HAP-1 (cell line): Measurements from ENCODE around the gene ATG9B.
"Not testable (repeated sequence)": the region's sequence is repeated elsewhere in the genome, so short reads cannot be mapped to it uniquely, and the experiment has no call there.

Experiments
- DNase-seq, 2 experiments: peaks; one replicate each; pipeline ENCODE4 v3.0.0-alpha.2; 2016 to 2020; ENCODE audit warnings: low spot score in 2 of 2
- H3K27me3 ChIP-seq: fragments of 250-450 bp; sonication (Bioruptor Pico); 2 replicates; pipeline ENCODE4 v1.5.1; 2020; ENCODE audit warnings: low read depth, mild to moderate bottlenecking, moderate library complexity
- H3K36me3 ChIP-seq: fragments of 250-450 bp; sonication (Bioruptor Pico); replicated peaks from 2 replicates; pipeline ENCODE4 v1.5.1; 2020; ENCODE audit warnings: mild to moderate bottlenecking
- H3K4me1 ChIP-seq: fragments of 250-450 bp; sonication (Bioruptor Pico); 2 replicates; pipeline ENCODE4 v1.5.1; 2020; ENCODE audit warnings: mild to moderate bottlenecking
- H3K4me3 ChIP-seq: fragments of 250-450 bp; sonication (Bioruptor Pico); 2 replicates; pipeline ENCODE4 v1.5.1; 2020; ENCODE audit warnings: mild to moderate bottlenecking, moderate library complexity
- H3K9me3 ChIP-seq: fragments of 250-450 bp; sonication (Bioruptor Pico); 2 replicates; pipeline ENCODE4 v1.5.1; 2020; ENCODE audit warnings: mild to moderate bottlenecking, moderate library complexity
- in situ Hi-C: fragments of 300-500 bp; cut with MboI; formaldehyde crosslinking; loops from 3 replicates; pipeline ENCODE4 v1.14.3; 2020; ENCODE audit warnings: low sequenced_read_pairs, inconsistent platforms, mixed read lengths

ATG9B gene

DNA sequence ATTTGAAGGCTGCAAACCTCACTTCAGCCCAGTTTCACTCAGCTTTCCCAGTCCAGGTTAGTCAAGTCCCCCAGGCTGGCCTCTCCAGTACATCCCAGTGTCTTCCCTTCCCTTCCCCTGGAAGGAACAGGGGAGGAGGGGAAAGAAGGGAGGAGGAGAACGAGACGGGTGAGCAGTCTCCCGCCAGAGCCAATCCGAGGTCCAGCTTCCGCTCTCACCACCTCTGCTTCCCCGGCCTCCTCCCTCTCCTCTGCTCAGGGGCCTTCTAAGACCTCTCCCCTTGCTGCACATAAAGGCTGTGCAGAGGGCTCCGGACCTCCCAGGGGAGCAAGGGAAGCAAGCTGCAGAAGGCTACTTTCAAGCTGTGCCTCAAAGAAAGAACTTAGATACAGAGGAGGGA lies 4.1 kb downstream of the ATG9B start:
- Histone ChIP-seq H3K4me1 (peaks cover 13% of the 10 kb centered on the region), H3K9me3 (no peaks in the 10 kb centered on the region), H3K27me3 (no peaks in the 10 kb centered on the region), H3K4me3 (no peak overlapping the region), H3K36me3 (no peaks in the 10 kb centered on the region)
- DNase-seq = peak in 1 of 2 experiments; percentile 51
- in situ Hi-C loops = no loop called here

DNA sequence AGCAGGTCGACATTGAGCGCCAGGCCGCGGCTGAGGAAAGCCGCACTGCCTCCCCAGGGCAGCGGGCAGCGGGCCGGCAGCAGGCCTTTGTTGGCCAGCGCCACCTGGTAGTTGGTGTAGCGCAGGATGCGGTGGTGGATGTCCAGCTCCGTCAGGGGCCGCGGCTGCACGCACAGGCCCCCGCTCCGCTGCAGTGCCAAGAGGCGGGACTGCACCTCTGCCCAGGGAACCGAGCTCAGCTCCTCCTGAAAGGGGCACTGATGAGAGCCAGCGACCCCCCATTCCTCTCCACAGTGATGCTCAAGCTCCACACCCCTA lies 5.2 kb downstream of the ATG9B start:
- in situ Hi-C loops = no loop called here
- DNase-seq = no peak
- H3K4me1 ChIP-seq = peaks cover 13% of the 10 kb centered on the region
- no peak overlapping the region for H3K4me3 ChIP-seq
- no peaks in the 10 kb centered on the region for H3K9me3 ChIP-seq
- H3K36me3 ChIP-seq = no peaks in the 10 kb centered on the region
- H3K27me3 ChIP-seq = no peaks in the 10 kb centered on the region

DNA sequence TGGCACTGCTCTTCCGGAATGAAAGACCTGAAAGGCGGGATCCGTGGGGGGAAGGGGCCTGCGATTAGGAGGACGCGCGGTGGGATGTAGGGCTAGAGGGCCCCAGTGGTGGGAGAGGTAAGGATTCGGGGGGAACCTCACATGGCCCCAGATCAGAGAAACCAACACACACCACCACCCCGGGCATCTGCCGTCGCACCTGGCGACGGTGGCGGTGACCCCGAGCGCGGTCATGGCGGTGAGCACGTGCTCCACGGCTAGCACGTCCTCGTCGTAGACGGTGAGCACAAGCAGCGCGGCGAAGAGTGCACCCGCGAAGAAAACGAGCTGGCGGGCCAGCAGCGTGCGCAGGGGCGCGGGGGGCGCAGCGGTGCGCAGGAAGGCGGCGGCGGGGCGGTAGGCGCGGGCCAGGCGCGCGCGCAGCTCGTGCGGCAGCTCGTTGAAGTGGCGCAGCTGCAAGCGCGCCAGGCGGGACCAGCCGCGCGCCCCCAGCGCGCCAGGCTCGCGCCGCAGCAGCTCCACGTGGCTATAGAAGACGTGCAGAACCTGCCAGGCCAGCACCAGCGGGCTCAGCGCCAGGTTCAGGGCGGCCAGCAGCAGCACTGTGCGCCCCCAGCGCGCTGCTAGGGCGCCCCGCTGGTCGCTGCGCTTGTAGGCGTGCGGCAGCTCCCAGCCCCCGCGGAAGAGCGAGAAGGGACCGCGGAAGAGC lies 5.7 kb downstream of the ATG9B start:
- H3K36me3 ChIP-seq = no peaks in the 10 kb centered on the region
- H3K4me3 ChIP-seq = peak overlapping the region; percentile 23

DNA sequence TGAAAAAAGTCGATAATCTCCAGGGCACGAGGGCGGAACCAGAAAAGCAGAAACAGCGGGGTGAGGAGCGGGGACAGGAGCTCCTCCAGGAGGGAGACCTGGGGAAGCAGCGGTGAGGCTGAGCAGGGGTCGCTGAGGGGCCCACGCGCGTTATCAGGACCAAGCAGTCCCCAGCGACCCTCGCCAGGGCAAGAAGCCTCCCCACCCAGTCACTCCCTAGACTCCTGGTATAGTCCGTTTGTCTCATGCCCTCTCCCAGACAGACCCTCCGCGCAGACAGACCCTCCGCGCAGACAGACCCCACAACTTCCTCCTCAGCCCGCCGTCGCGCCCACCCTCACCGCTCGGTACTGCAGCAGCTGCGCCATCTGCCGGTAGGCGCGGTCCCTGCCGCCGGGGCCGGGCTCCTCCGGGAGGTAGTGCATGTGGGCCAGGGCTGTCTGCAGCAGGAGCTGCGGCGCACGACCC lies 6.3 kb downstream of the ATG9B start:
- peak overlapping the region; percentile 23 for H3K4me3 ChIP-seq
- H3K27me3 ChIP-seq = no peaks in the 10 kb centered on the region
- in situ Hi-C loops = no loop called here
- H3K9me3 ChIP-seq = no peaks in the 10 kb centered on the region
- peaks cover 13% of the 10 kb centered on the region for H3K4me1 ChIP-seq
- DNase-seq = peak; percentile 63 to 93
- H3K36me3 ChIP-seq = no peaks in the 10 kb centered on the region

More for the DNA sequence above, 5.7 kb downstream of the ATG9B start:
- DNase-seq = no peak
- in situ Hi-C loops = no loop called here
- no peaks in the 10 kb centered on the region for H3K27me3 ChIP-seq
- H3K4me1 ChIP-seq = peaks cover 13% of the 10 kb centered on the region
- no peaks in the 10 kb centered on the region for H3K9me3 ChIP-seq

DNA sequence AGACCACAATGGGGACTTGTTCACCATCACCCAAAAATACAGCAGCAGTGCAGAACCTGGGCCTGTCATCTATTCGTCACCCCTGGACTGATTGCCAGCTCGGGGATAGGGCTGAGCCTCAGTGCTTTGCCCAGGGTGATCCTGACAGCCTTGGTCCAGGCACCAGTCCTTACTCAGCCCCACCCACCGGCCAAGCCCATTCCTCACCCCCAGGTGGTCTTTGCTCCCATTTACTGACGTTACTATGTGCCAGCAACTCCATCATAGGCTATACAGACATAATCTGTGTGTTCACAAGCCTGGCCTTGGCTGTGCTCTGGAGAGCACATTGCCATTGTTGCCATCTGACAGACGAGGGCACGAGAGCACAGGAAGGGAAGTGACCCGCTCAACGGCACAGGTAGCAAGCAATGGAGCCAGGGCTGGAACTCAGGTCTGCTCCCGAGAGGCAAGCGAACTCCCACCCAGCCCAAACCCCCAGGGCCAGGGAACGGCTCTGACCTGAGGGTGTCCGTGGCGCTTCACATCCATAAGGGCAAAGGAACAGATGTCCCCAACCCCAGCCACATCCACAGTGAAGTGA lies 6.8 kb downstream of the ATG9B start:
- Histone ChIP-seq H3K36me3 (no peaks in the 10 kb centered on the region), H3K27me3 (no peaks in the 10 kb centered on the region), H3K9me3 (no peaks in the 10 kb centered on the region), H3K4me3 (peak overlapping the region; percentile 23), H3K4me1 (peaks cover 13% of the 10 kb centered on the region)
- DNase-seq = no peak
- in situ Hi-C loops = no loop called here

DNA sequence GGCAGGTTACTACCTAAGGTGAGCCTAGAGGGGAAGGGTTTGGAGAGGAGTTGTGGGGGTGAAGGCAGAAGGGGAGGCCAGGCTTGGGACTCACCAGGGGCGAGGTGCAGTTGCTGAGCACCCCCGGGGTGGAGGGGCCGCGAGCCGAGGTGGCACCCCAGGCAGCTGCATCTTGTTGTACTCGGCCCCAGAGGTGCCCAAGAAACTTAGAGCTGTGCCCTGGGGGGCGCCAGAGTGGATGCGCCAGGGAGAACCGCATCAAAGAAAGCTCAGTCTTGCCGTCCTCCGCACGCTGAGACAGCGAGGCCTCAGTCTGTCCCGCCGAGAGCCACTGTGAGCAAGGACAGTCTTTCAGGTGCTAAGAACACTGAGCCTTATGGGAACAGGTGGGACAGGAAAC lies 7.4 kb downstream of the ATG9B start:
- Histone ChIP-seq H3K4me1 (peaks cover 13% of the 10 kb centered on the region), H3K4me3 (0 out of 2 replicates have a peak overlapping the region, but pooled peaks have one; percentile 23), H3K36me3 (no peaks in the 10 kb centered on the region), H3K27me3 (no peaks in the 10 kb centered on the region), H3K9me3 (no peaks in the 10 kb centered on the region)
- DNase-seq = no peak
- in situ Hi-C loops = no loop called here

DNA sequence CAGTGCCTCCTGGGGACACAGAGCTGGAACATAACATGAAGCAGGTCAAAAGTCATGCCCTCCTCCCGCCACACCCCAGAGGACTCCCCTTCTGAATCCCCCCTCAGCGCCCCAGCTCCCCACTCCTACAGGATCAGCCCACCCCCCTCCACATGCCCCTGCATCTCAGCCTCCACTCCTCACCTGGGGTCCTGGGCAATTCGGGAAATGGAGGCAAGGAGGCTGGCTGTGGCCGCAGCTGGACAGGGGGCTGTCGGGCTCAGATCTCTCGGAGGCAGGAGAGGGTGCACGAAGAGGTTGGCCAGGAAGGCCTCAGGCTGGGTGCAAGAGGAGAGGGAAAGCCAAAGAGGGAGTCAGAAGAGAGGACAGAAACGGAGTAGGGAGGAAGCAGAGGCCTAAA lies 7.8 kb downstream of the ATG9B start:
- H3K4me3 ChIP-seq = no peak overlapping the region
- H3K36me3 ChIP-seq = no peaks in the 10 kb centered on the region
- H3K4me1 ChIP-seq = peaks cover 13% of the 10 kb centered on the region
- no peaks in the 10 kb centered on the region for H3K27me3 ChIP-seq
- no peak for DNase-seq
- in situ Hi-C loops = no loop called here
- no peaks in the 10 kb centered on the region for H3K9me3 ChIP-seq

DNA sequence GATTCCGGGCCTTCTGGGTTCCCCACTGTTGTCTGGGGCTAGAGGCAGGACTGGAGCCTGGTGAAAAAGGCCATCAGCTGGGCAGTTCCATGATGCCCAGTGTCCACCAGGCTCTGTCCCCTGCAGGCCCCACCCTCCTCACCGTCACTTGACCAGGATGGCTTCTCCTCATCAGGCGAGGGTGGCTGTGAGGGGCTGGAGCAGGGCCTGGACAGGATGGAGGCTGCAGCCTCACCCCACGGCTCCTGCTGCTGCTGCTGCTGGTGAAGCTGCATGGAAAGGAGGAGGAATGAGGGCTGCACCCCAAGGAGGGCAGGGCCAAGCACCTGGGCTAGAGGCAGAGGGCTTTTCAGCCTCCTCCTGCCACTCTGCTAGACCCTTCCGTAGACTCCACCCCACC lies 8.3 kb downstream of the ATG9B start:
- H3K4me3 ChIP-seq = no peak overlapping the region
- in situ Hi-C loops = no loop called here
- no peaks in the 10 kb centered on the region for H3K9me3 ChIP-seq
- no peaks in the 10 kb centered on the region for H3K27me3 ChIP-seq
- no peaks in the 10 kb centered on the region for H3K36me3 ChIP-seq
- peaks cover 13% of the 10 kb centered on the region for H3K4me1 ChIP-seq
- DNase-seq = no peak

DNA sequence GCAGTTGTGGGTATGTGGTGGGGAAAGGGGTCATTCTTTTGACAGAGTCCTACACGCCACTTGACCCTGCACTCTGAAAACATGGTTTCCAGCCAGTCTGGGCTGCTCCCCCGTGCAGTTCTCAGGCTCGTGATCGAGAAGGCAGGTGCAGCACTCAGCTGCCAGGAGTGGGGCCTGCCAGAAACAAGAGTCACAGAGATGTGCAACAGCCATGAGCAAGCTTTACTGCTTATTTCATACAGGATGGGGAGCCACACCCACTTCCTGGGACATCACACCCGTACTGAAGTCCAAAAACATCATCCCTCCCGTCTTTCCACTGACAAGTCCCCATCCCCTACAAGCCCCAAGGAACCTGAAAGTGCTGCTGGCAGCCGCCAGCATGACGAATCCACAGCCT lies 9.3 kb downstream of the ATG9B start:
- in situ Hi-C loops = no loop called here
- Histone ChIP-seq H3K9me3 (no peaks in the 10 kb centered on the region), H3K27me3 (no peaks in the 10 kb centered on the region), H3K4me3 (no peak overlapping the region), H3K4me1 (peaks cover 8% of the 10 kb centered on the region), H3K36me3 (no peaks in the 10 kb centered on the region)
- DNase-seq = no peak

DNA sequence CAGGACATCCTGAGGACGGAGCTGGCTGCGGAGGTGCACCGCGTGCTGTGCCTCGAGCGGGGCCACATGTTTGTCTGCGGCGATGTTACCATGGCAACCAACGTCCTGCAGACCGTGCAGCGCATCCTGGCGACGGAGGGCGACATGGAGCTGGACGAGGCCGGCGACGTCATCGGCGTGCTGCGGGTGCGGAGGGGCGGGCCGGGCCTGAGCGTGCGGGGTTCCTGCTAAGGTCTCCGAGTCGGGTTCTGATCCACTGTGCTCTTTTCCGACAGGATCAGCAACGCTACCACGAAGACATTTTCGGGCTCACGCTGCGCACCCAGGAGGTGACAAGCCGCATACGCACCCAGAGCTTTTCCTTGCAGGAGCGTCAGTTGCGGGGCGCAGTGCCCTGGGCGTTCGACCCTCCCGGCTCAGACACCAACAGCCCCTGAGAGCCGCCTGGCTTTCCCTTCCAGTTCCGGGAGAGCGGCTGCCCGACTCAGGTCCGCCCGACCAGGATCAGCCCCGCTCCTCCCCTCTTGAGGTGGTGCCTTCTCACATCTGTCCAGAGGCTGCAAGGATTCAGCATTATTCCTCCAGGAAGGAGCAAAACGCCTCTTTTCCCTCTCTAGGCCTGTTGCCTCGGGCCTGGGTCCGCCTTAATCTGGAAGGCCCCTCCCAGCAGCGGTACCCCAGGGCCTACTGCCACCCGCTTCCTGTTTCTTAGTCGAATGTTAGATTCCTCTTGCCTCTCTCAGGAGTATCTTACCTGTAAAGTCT lies 10.4 kb downstream of the ATG9B start:
- H3K4me3 ChIP-seq = no peak overlapping the region

DNA sequence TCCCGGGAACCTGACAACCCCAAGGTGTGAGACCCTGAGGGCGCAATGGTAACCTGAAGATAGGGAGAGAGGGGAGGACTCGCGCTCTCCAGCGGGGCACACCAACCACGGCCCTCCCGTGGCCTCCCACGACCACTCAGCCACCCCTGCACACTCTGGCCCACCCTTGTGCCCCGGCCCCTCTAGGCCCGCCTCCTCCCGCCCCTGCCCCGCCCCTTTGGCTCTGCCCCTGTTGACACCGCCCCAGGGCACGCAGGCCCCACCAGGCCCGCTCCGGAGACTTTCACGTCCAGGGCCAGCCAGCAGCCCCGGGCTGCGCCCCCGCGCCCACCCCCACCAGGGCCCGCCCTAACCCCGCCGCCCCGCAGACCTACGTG lies 10.9 kb downstream of the ATG9B start:
- Histone ChIP-seq H3K9me3 (no peaks in the 10 kb centered on the region), H3K4me3 (no peak overlapping the region), H3K27me3 (no peaks in the 10 kb centered on the region), H3K4me1 (peaks cover 6% of the 10 kb centered on the region), H3K36me3 (no peaks in the 10 kb centered on the region)
- no peak for DNase-seq
- in situ Hi-C loops = no loop called here

More for the DNA sequence above, 10.4 kb downstream of the ATG9B start:
- Histone ChIP-seq H3K27me3 (no peaks in the 10 kb centered on the region), H3K9me3 (no peaks in the 10 kb centered on the region), H3K4me1 (peaks cover 8% of the 10 kb centered on the region), H3K36me3 (no peaks in the 10 kb centered on the region)
- no peak for DNase-seq
- in situ Hi-C loops = no loop called here

DNA sequence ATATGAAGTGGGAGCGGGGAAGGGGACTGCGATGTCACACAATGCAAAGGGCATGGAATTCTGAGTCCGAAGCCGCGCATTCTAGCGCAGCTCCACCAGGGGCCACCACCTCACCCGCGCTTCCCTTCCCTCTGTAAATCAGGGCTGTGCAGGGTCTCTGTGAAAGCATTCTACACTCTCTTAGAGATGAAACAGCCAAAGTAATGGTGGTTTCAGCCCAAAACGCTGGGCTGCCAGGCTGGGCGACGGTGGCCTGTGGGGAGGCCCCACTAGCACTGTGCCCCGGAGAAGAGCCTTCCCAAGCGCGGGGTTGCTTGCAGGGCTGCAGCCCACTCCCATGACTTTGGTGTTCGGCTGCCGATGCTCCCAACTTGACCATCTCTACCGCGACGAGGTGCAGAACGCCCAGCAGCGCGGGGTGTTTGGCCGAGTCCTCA lies 11.4 kb downstream of the ATG9B start:
- in situ Hi-C loops = no loop called here
- peak; percentile 40 to 70 for DNase-seq
- peaks cover 2% of the 10 kb centered on the region for H3K4me1 ChIP-seq
- no peaks in the 10 kb centered on the region for H3K9me3 ChIP-seq
- H3K27me3 ChIP-seq = no peaks in the 10 kb centered on the region
- H3K4me3 ChIP-seq = no peak overlapping the region
- H3K36me3 ChIP-seq = no peaks in the 10 kb centered on the region

DNA sequence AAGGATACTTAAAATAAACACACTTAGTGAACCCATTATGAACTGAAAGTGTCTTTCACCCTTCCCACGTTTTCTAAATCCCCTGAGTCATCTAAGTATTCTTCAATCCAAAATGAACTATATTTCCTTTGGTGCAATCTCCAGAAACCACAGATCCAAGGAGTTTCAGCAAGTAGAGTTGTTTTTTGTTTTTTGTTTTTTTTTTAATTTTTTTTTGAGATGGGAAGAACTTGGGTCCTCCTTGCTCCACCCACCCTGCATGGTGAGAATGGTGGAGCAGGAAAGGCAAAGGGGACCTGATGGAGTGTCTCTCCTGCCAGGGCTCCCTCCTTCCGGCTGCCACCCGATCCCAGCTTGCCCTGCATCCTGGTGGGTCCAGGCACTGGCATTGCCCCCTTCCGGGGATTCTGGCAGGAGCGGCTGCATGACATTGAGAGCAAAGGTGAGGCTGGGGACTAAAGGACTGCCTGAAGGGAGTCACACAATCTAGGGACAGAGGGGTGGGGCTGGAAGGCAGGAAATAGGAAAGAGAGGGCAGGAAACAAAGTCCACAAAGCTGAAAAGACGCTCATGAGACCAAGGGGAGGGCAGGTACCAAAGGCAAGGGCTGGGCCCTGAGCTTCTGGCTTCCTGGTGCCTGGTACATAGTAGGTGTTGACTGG lies 12.1 kb downstream of the ATG9B start:
- in situ Hi-C loops = no loop called here
- Histone ChIP-seq H3K4me3 (no peak overlapping the region), H3K4me1 (no peaks in the 10 kb centered on the region), H3K27me3 (no peaks in the 10 kb centered on the region), H3K36me3 (no peaks in the 10 kb centered on the region), H3K9me3 (no peaks in the 10 kb centered on the region)
- DNase-seq = no peak

DNA sequence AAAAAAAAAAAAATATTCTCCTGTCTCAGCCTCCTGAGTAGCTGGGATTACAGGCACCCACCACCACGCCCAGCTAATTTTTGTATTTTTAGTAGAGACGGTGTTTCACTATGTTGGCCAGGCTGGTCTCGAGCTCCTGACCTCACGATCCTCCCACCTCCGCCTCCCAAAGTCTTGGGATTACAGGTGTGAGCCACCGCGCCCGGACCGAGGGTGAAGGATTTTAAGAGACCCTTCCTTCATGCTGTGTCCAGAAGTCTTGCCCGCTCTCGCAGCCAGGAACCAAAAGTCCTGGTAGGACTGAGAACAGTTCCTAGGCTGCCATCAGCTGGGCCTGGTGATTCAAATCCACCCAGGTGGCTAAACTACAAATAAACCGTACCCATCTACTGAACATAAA lies 12.7 kb downstream of the ATG9B start:
- H3K9me3 ChIP-seq, H3K36me3 ChIP-seq, in situ Hi-C loops, H3K4me3 ChIP-seq, H3K4me1 ChIP-seq, DNase-seq, H3K27me3 ChIP-seq: not testable (repeated sequence)
